HG03280 (cell line): Measurements from ENCODE around the gene MCF2L.
"Not testable (repeated sequence)": the region's sequence is repeated elsewhere in the genome, so short reads cannot be mapped to it uniquely, and the experiment has no call there.

Experiments
- ATAC-seq: cut with Tn5 transposase; IDR thresholded peaks from one replicate; pipeline ENCODE4 v1.9.1; 2021; ENCODE audit warnings: mild to moderate bottlenecking, moderate library complexity; ENCODE audit not compliant: unreplicated experiment

MCF2L gene

GRCh38 chr13:113026391-113026910, 57.4 kb downstream of the MCF2L start:
- no peak for ATAC-seq

GRCh38 chr13:113027095-113027494, 58.1 kb downstream of the MCF2L start:
- ATAC-seq: no peak

GRCh38 chr13:113027566-113027965, 58.6 kb downstream of the MCF2L start:
- ATAC-seq: no peak

- ATAC-seq: no peak
Measured at GRCh38 chr13:113028336-113029060, 59.5 kb downstream of the MCF2L start.

DNA sequence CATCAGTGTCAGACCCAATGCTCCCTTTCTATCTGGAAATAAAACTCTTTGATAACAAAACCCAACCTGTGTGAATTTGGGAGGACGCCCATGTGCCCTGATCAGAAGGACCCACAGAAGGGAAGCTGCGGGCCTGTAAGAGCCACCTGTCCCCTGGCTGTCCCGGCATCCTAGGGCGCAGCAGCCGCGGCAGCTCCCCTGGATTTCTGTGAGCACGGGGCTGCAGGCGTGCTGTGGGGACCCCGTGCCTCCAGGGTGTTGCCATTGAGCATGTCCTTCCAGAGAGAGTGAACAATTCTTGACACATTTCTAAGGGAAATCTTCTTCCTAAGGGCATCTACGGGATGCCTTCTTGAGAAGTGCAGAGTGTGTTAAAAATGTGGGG, 60.0 kb downstream of the MCF2L start:
- ATAC-seq: no peak

GRCh38 chr13:113029487-113030258, 60.7 kb downstream of the MCF2L start:
- no peak for ATAC-seq

GRCh38 chr13:113030259-113030640, 61.2 kb downstream of the MCF2L start:
- ATAC-seq: not testable (repeated sequence)

GRCh38 chr13:113031465-113031864, 62.5 kb downstream of the MCF2L start:
- no peak for ATAC-seq

GRCh38 chr13:113032291-113032690, 63.3 kb downstream of the MCF2L start:
- no peak for ATAC-seq

DNA sequence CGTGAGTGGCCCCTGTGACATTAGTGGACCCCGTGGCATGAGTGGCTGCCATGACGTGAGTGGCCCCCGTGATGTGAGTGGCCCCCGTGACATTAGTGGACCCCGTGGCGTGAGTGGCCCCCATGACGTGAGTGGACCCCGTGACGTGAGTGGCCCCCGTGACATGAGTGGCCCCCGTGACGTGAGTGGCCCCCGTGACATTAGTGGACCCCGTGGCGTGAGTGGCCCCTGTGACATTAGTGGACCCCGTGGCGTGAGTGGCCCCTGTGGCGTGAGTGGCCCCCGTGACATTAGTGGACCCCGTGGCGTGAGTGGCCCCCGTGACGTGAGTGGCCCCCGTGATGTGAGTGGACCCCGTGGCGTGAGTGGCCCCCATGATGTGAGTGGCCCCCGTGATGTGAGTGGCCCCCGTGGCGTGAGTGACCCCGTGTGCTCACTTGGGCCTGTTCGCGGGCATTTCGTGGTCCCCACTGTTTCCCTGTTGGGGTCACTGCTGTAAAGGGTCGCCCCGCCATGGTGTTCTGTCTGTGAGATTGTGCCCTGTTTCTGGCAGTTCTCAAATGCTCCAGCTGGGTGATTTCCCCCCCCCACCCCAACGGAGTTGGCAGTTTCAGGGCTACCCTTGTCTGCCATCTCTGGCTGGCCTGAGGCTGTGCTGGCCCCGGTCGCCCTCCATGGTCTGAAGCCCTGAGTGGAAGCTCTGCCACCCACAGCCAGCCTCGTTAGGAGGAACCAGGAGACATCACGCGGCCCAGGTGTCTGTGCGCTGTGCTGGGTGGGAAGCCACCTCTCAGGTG, 64.2 kb downstream of the MCF2L start:
- no peak for ATAC-seq

DNA sequence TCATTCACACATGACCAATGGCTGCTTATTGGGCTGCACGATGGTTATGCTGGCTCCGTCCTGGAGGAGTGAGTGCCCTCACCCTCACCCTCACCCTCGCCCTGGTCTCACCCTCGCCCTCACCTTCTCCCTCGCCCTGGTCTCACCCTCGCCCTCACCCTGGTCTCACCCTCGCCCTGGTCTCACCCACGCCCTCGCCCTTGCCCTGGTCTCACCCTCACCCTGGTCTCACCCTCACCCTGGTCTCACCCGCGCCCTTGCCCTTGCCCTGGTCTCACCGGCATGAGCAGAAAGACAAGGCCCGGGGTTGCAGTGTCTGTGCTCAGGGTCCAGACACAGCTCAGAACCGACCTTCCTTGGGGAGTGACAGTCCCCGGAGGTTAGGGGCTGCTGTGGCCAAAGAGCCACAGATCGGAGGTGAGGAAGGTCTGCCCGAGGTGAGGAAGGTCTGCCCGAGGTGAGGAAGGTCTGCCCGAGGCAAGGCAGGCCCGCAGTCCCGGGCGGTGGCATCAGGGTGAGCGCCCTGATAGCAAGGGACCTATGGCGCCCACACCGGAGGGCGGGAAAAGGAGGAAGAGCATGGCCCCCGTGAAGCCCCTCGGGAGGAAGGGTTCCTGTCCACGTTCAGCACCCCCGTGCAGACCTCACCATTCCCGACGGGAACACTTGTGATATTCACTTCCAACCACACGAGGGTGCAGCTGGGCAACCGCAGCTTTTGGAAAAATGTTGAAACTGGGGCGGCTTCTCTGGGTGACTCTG, 65.6 kb downstream of the MCF2L start:
- ATAC-seq: no peak

GRCh38 chr13:113035213-113035800, 66.3 kb downstream of the MCF2L start:
- no peak for ATAC-seq

GRCh38 chr13:113036401-113036800, 67.4 kb downstream of the MCF2L start:
- ATAC-seq: no peak

- ATAC-seq: no peak
Measured at GRCh38 chr13:113040031-113040430, 71.0 kb downstream of the MCF2L start.

GRCh38 chr13:113040597-113041292, 71.7 kb downstream of the MCF2L start:
- ATAC-seq: no peak

DNA sequence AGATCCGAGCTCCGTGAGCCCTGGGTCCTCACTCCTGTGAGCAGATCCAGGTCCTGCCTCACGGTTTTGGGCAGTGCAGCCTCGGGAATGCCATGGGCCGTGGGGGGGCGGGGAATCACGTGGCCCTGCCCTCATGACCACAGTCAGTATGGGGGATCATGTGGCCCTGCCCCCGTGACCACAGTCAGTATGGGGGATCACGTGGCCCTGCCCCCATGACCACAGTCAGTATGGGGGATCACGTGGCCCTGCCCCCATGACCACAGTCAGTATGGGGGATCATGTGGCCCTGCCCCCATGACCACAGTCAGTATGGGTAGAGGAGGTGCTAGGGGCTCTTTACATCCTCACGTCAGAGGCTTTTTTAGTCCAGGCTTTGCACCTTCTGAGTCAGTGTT, 72.3 kb downstream of the MCF2L start:
- ATAC-seq: no peak

DNA sequence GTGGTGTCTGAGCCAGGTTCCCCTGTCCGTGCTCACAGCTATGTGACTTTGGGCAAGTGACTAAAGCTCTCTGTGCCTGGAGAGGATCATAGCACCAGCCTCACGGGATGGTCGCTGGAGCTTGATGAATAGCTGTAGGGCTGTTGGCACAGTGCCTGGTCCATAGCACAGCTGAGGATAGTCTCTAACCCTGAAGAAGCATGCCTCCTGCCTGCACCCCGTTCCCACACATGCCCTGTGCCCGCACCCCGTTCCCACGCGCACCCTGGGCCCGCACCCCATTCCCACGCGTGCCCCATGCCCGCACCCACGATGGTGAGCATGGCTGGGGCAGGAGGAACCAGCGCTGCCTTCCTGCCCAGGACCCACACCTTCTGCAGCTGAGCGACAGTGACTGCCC, 72.9 kb downstream of the MCF2L start:
- no peak for ATAC-seq

DNA sequence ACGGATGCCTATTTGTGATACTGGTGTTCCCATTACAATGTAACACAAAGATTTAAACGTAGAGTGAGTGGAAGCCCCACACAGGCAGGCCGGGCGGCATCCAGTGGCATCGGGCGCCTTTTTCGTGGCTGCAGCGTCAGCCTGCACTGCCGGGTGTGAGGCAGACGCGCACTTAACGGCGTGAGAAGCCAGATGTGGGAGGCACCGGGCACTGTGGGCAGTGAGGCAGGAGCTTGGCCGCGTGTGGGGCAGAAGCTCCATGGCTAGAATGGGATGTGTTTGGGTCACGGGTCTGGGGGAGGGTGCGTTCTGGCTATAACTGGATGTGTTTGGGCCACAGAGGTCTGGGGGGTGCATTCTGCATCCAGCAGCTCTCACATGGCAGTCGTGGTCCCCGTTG, 73.4 kb downstream of the MCF2L start:
- ATAC-seq: no peak

GRCh38 chr13:113043001-113043630, 74.1 kb downstream of the MCF2L start:
- ATAC-seq: no peak
